DND-41 (cell line): ENCODE measurements around the gene NENF.

Experiments used
- ATAC-seq: fragments of 200-7000 bp; cut with Tn5 transposase; 3 replicates; pipeline ENCODE4 v1.9.1; 2021; ENCODE audit warnings: low read depth; ENCODE audit not compliant: insufficient read depth
- DNase-seq: peaks from one replicate; pipeline ENCODE4 v3.0.0-alpha.2; 2020
- H2AFZ ChIP-seq: 2 replicates; pipeline ENCODE4 v1.6.0; 2012; ENCODE audit warnings: low read depth, low read length
- H3K27ac ChIP-seq: 2 replicates; pipeline ENCODE4 v1.5.1; 2012; ENCODE audit warnings: low read length, inconsistent platforms
- H3K27me3 ChIP-seq: fragments of 200-600 bp; sonication (generic); 2 replicates; pipeline ENCODE4 v1.6.0; 2012; ENCODE audit warnings: low read length, mild to moderate bottlenecking, inconsistent platforms; ENCODE audit not compliant: insufficient read depth, poor library complexity
- H3K36me3 ChIP-seq: 2 replicates; pipeline ENCODE4 v1.5.1; 2012; ENCODE audit warnings: low read length, inconsistent platforms; ENCODE audit not compliant: insufficient read depth
- H3K4me1 ChIP-seq: 2 replicates; pipeline ENCODE4 v1.5.1; 2012; ENCODE audit warnings: mild to moderate bottlenecking, low read length; ENCODE audit not compliant: insufficient read depth
- H3K4me2 ChIP-seq: 2 replicates; pipeline ENCODE4 v1.6.0; 2012; ENCODE audit warnings: mild to moderate bottlenecking, moderate library complexity, low read length, inconsistent platforms; ENCODE audit not compliant: insufficient read depth
- H3K4me3 ChIP-seq, 2 experiments: fragments of 200-600 bp in 1 of 2; shearing (Covaris generic) in 1 of 2; 2 replicates each; pipeline ENCODE4 v1.5.1; 2012 to 2016; ENCODE audit warnings: inconsistent platforms in 2 of 2, low read length in 2 of 2, mild to moderate bottlenecking in 2 of 2, low read depth in 1 of 2, moderate library complexity in 1 of 2
- H3K79me2 ChIP-seq: 2 replicates; pipeline ENCODE4 v1.6.0; 2012; ENCODE audit warnings: low read length, inconsistent platforms; ENCODE audit not compliant: insufficient read depth
- H3K9ac ChIP-seq: 2 replicates; pipeline ENCODE4 v1.6.0; 2012; ENCODE audit warnings: low read depth, mild to moderate bottlenecking, inconsistent platforms, low read length, moderate library complexity
- H3K9me3 ChIP-seq: 2 replicates; pipeline ENCODE4 v1.5.1; 2012; ENCODE audit warnings: low read length, moderate library complexity, mild to moderate bottlenecking, inconsistent platforms; ENCODE audit not compliant: insufficient read depth, severe bottlenecking
- H4K20me1 ChIP-seq: 2 replicates; pipeline ENCODE4 v1.6.0; 2012; ENCODE audit warnings: low read length; ENCODE audit not compliant: insufficient read depth
- CTCF ChIP-seq: IDR thresholded peaks from 2 replicates; pipeline ENCODE4 v1.5.1; 2012; ENCODE audit warnings: borderline replicate concordance, low read length, moderate library complexity, mild to moderate bottlenecking; ENCODE audit not compliant: poor library complexity, severe bottlenecking; ENCODE audit errors: extremely low read depth
- EZH2 ChIP-seq: IDR thresholded peaks from 3 replicates; pipeline ENCODE4 v1.6.1; 2012; ENCODE audit warnings: borderline replicate concordance, low read depth, mild to moderate bottlenecking, moderate library complexity, low read length, inconsistent platforms; ENCODE audit not compliant: severe bottlenecking

The NENF gene

GRCh38 chr1:212415107-212415841 is 17.4 kb upstream of the NENF start:
- no peaks in the 10 kb centered on the region for H3K27me3 ChIP-seq
- H3K9me3 ChIP-seq = no peaks in the 10 kb centered on the region
- peaks cover 31% of the 10 kb centered on the region for H3K4me1 ChIP-seq
- peak overlapping the region; percentile 68 for H3K9ac ChIP-seq
- peak overlapping the region in 1 of 2 experiments; percentile 96; a peak in 3 of 4 replicates for H3K4me3 ChIP-seq
- peak overlapping the region; percentile 98 for H2AFZ ChIP-seq
- no peak for ATAC-seq
- peaks cover 19% of the 10 kb centered on the region for H3K36me3 ChIP-seq
- H3K4me2 ChIP-seq = peak overlapping the region; percentile 81
- H3K27ac ChIP-seq = peak overlapping the region; percentile 85
- TF ChIP-seq EZH2 (no peak), CTCF (no peak)
- DNase-seq = peak; percentile 39
- peaks cover 22% of the 10 kb centered on the region for H4K20me1 ChIP-seq
- H3K79me2 ChIP-seq = peaks cover 42% of the 10 kb centered on the region

- Histone ChIP-seq H2AFZ (no peak overlapping the region), H3K9me3 (no peaks in the 10 kb centered on the region), H4K20me1 (no peaks in the 10 kb centered on the region), H3K36me3 (no peaks in the 10 kb centered on the region), H3K27me3 (no peaks in the 10 kb centered on the region), H3K4me1 (no peaks in the 10 kb centered on the region), H3K9ac (no peak overlapping the region), H3K79me2 (no peaks in the 10 kb centered on the region), H3K27ac (no peak overlapping the region), H3K4me3 (no peak overlapping the region), H3K4me2 (no peak overlapping the region)
- DNase-seq (no peak), ATAC-seq (no peak)
- TF ChIP-seq EZH2 (no peak), CTCF (no peak)
These were observed 11.6 kb upstream of the NENF start for GRCh38 chr1:212421165-212421564.

DNA sequence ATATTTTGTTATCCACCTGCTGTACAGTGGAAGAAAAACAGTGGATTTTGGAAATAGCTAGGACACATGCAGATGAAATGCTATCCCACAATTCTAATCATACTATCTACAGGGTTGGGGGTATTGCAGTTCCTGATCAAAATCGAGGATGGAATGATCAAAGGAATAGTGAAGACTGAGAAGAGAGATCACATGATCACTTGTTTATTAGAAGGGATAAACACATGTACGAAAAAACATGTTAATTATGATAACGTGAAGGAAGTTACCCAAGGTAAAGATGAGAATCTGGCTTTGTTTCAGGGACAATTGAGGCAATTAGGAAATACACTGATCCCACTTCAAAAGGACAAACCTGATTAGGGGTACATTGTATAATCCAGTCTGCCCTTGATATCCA is 8.8 kb upstream of the NENF start:
- no peak overlapping the region for H3K9ac ChIP-seq
- no peak overlapping the region for H2AFZ ChIP-seq
- H3K4me1 ChIP-seq = no peaks in the 10 kb centered on the region
- no peak for DNase-seq
- H3K27ac ChIP-seq = no peak overlapping the region
- TF ChIP-seq CTCF (no peak), EZH2 (no peak)
- H3K4me2 ChIP-seq = no peak overlapping the region
- no peak for ATAC-seq
- H3K4me3 ChIP-seq = no peak overlapping the region
- H3K79me2 ChIP-seq = no peaks in the 10 kb centered on the region
- no peaks in the 10 kb centered on the region for H3K36me3 ChIP-seq
- no peaks in the 10 kb centered on the region for H3K27me3 ChIP-seq
- no peaks in the 10 kb centered on the region for H4K20me1 ChIP-seq
- no peaks in the 10 kb centered on the region for H3K9me3 ChIP-seq

DNA sequence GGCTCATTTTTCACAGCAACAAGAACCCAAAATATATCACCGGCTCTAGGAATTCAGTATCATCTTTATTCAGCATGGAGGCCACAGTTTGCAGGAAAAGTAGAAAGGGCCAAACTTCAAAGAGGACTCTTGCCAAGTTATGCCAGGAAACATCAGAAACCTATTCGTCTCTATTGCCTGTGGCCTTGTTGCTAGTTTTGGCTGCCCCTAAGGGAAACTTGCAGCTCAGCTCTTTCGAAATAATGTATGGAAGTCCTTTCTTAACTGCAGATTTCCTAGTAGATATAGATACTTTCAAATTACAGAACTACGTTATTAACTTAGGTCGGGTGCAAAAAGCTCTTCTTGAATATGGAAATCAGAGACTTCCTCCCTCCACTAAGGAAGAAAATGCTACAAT is 4.2 kb upstream of the NENF start:
- Histone ChIP-seq H3K4me2 (no peak overlapping the region), H2AFZ (no peak overlapping the region), H3K27ac (no peak overlapping the region), H3K4me3 (no peak overlapping the region), H3K4me1 (peaks cover 9% of the 10 kb centered on the region), H4K20me1 (no peaks in the 10 kb centered on the region), H3K27me3 (no peaks in the 10 kb centered on the region), H3K36me3 (no peaks in the 10 kb centered on the region), H3K9ac (no peak overlapping the region), H3K9me3 (no peaks in the 10 kb centered on the region), H3K79me2 (peaks cover 7% of the 10 kb centered on the region)
- no peak for ATAC-seq
- TF ChIP-seq EZH2 (no peak), CTCF (no peak)
- no peak for DNase-seq
